Astrocyte (in vitro differentiated cells and primary cell): ENCODE results near the gene DENND10. TPM values are rescaled to one million over a fixed set of nuclear protein-coding genes. Genes with fewer than 3 reads are reported as not detected.

Experiments
- DNase-seq: peaks from one replicate; pipeline ENCODE4 v3.0.0-alpha.2; 2010; ENCODE audit warnings: low read depth
- FAIRE-seq: peaks from 2 replicates; lab custom pipeline; 2011; peaks lifted over from hg19 to GRCh38; lab: Jason Lieb, UNC
- H2AFZ ChIP-seq: 2 replicates; pipeline ENCODE4 v1.6.0; 2012; ENCODE audit warnings: low read depth, low read length, inconsistent platforms
- H3K27ac ChIP-seq: 2 replicates; pipeline ENCODE4 v1.5.1; 2011; ENCODE audit warnings: low read depth, low read length, inconsistent platforms
- H3K27me3 ChIP-seq: 2 replicates; pipeline ENCODE4 v1.6.0; 2011; ENCODE audit warnings: low read length, inconsistent platforms; ENCODE audit not compliant: insufficient read depth
- H3K36me3 ChIP-seq: 2 replicates; pipeline ENCODE4 v1.5.1; 2011; ENCODE audit warnings: low read length, inconsistent platforms; ENCODE audit not compliant: insufficient read depth
- H3K4me1 ChIP-seq: 2 replicates; pipeline ENCODE4 v1.5.1; 2011; ENCODE audit warnings: low read length, inconsistent platforms; ENCODE audit not compliant: insufficient read depth
- H3K4me2 ChIP-seq: 2 replicates; pipeline ENCODE4 v1.6.0; 2012; ENCODE audit warnings: low read length, inconsistent platforms
- H3K4me3 ChIP-seq: 2 replicates; pipeline ENCODE4 v1.5.1; 2011; ENCODE audit warnings: low read depth, mild to moderate bottlenecking, low read length, inconsistent platforms; ENCODE audit not compliant: insufficient read depth
- H3K79me2 ChIP-seq: 2 replicates; pipeline ENCODE4 v1.6.0; 2012; ENCODE audit warnings: mild to moderate bottlenecking, low read length, inconsistent platforms; ENCODE audit not compliant: insufficient read depth
- H3K9ac ChIP-seq: 2 replicates; pipeline ENCODE4 v1.6.0; 2012; ENCODE audit warnings: mild to moderate bottlenecking, low read length, inconsistent platforms
- H3K9me3 ChIP-seq: 2 replicates; pipeline ENCODE4 v1.5.1; 2012; ENCODE audit warnings: low read depth, mild to moderate bottlenecking, low read length, inconsistent platforms; ENCODE audit not compliant: insufficient read depth
- H4K20me1 ChIP-seq: 2 replicates; pipeline ENCODE4 v1.6.0; 2012; ENCODE audit warnings: low read length, inconsistent platforms; ENCODE audit not compliant: insufficient read depth
- H3K27ac Mint-ChIP-seq: one replicate; pipeline ENCODE4 v1.8.0; 2021; ENCODE audit warnings: mild to moderate bottlenecking, mixed read lengths; ENCODE audit not compliant: unreplicated experiment
- H3K27me3 Mint-ChIP-seq: one replicate; pipeline ENCODE4 v1.8.0; 2021; ENCODE audit warnings: low read depth, mixed read lengths; ENCODE audit not compliant: unreplicated experiment
- H3K36me3 Mint-ChIP-seq: one replicate; pipeline ENCODE4 v1.8.0; 2021; ENCODE audit warnings: low read depth, mixed read lengths; ENCODE audit not compliant: unreplicated experiment
- H3K4me1 Mint-ChIP-seq: one replicate; pipeline ENCODE4 v1.8.0; 2021; ENCODE audit warnings: low read depth, mixed read lengths; ENCODE audit not compliant: unreplicated experiment
- H3K4me3 Mint-ChIP-seq: one replicate; pipeline ENCODE4 v1.8.0; 2021; ENCODE audit warnings: mild to moderate bottlenecking, moderate library complexity, mixed read lengths; ENCODE audit not compliant: unreplicated experiment
- H3K9me3 Mint-ChIP-seq: one replicate; pipeline ENCODE4 v1.8.0; 2021; ENCODE audit warnings: mild to moderate bottlenecking, mixed read lengths; ENCODE audit not compliant: unreplicated experiment
- CTCF ChIP-seq: IDR thresholded peaks from 2 replicates; pipeline ENCODE4 v1.5.1; 2011; ENCODE audit warnings: low read depth, mild to moderate bottlenecking, inconsistent platforms, low read length, moderate library complexity; ENCODE audit not compliant: insufficient read depth
- EZH2 ChIP-seq: IDR thresholded peaks from 2 replicates; pipeline ENCODE4 v1.6.1; 2012; ENCODE audit warnings: mild to moderate bottlenecking, low read length, inconsistent platforms; ENCODE audit not compliant: insufficient read depth
- total RNA-seq: library from RNA; stranded (reverse); gene quantifications from 2 replicates; pipeline ENCODE4 v1.2.1, GENCODE V29; 2021

DENND10 gene
- total RNA-seq, 1 donor from 2014 or later: 41.8 TPM

- FAIRE-seq (no peak), DNase-seq (no peak)
- Histone ChIP-seq H3K27me3 (no peaks in the 10 kb centered on the region), H3K9ac (peak overlapping the region; percentile 33), H3K79me2 (peaks cover 55% of the 10 kb centered on the region), H3K4me2 (peak overlapping the region; percentile 94), H3K9me3 (no peaks in the 10 kb centered on the region), H3K27ac (no peak overlapping the region), H2AFZ (no peak overlapping the region), H4K20me1 (peaks cover 28% of the 10 kb centered on the region), H3K4me1 (peaks cover 15% of the 10 kb centered on the region), H3K4me3 (no peak overlapping the region), H3K36me3 (peaks cover 28% of the 10 kb centered on the region)
- peaks cover 8% of the 10 kb centered on the region for H3K36me3 Mint-ChIP-seq
- H3K27me3 Mint-ChIP-seq: no peaks in the 10 kb centered on the region
- H3K4me1 Mint-ChIP-seq: peaks cover 18% of the 10 kb centered on the region
- H3K27ac Mint-ChIP-seq: no peak overlapping the region
- H3K9me3 Mint-ChIP-seq: no peaks in the 10 kb centered on the region
- H3K4me3 Mint-ChIP-seq: peak overlapping the region; percentile 97
- TF ChIP-seq EZH2: no peak
- TF ChIP-seq CTCF: no peak
Measured at GRCh38 chr10:119176166-119176565, 72.3 kb downstream of the DENND10 start.

GRCh38 chr10:119177708-119178371 is 73.9 kb downstream of the DENND10 start:
- H4K20me1 ChIP-seq: peaks cover 24% of the 10 kb centered on the region
- FAIRE-seq (no peak), DNase-seq (no peak)
- TF ChIP-seq CTCF (no peak), EZH2 (no peak)
- Mint-ChIP-seq H3K27me3 (no peaks in the 10 kb centered on the region), H3K36me3 (peaks cover 4% of the 10 kb centered on the region), H3K27ac (peak overlapping the region; percentile 97), H3K4me1 (peaks cover 12% of the 10 kb centered on the region), H3K4me3 (peak overlapping the region; percentile 97), H3K9me3 (no peaks in the 10 kb centered on the region)
- peak overlapping the region; percentile 97 for H3K9ac ChIP-seq
- H3K4me2 ChIP-seq: peak overlapping the region; percentile 94
- H3K27ac ChIP-seq: peak overlapping the region; percentile 96
- peaks cover 14% of the 10 kb centered on the region for H3K36me3 ChIP-seq
- H3K9me3 ChIP-seq: no peaks in the 10 kb centered on the region
- H3K79me2 ChIP-seq: peaks cover 49% of the 10 kb centered on the region
- H3K4me1 ChIP-seq: peaks cover 8% of the 10 kb centered on the region
- H2AFZ ChIP-seq: peak overlapping the region; percentile 98
- peak overlapping the region; percentile 96 for H3K4me3 ChIP-seq
- H3K27me3 ChIP-seq: no peaks in the 10 kb centered on the region
